ENCODE results near the gene IRF8. TPM values are rescaled to one million over a fixed set of nuclear protein-coding genes. Genes with fewer than 3 reads are reported as not detected.

The IRF8 gene
- total RNA-seq, 1 experiment from 2014 or later, result not detected

GRCh38 chr16:85858984-85859817, 39.8 kb upstream of the IRF8 start:
- CTCF ChIA-PET, result no interaction called here
- H3K4me3 Mint-ChIP-seq (ENCODE audit: unreplicated experiment), result no peak overlapping the region
- intact Hi-C loops (cut with micrococcal nuclease), result no loop called here
- no peak overlapping the region for H3K27ac Mint-ChIP-seq (ENCODE audit: low read depth, unreplicated experiment)
- no TSS peak for BruUV-seq (replicated peaks)
- no peaks in the 10 kb centered on the region for H3K4me1 Mint-ChIP-seq (ENCODE audit: insufficient read depth, unreplicated experiment)
- no peak for DNase-seq (ENCODE audit: unreplicated experiment)
- H3K27me3 Mint-ChIP-seq (ENCODE audit: insufficient read depth, unreplicated experiment), result peaks cover 55% of the 10 kb centered on the region
- TF ChIP-seq CTCF (IDR thresholded peaks at IDR 0.05; ENCODE audit: unreplicated experiment), result no peak
- H3K36me3 Mint-ChIP-seq (ENCODE audit: insufficient read depth, unreplicated experiment), result no peaks in the 10 kb centered on the region
- H3K9me3 Mint-ChIP-seq (ENCODE audit: unreplicated experiment), result no peaks in the 10 kb centered on the region
- POLR2A ChIA-PET, result no interaction called here

GRCh38 chr16:85859818-85860125, 39.2 kb upstream of the IRF8 start:
- no peak for DNase-seq (ENCODE audit: unreplicated experiment)
- TF ChIP-seq CTCF (IDR thresholded peaks at IDR 0.05; ENCODE audit: unreplicated experiment), result no peak
- H3K9me3 Mint-ChIP-seq (ENCODE audit: unreplicated experiment), result no peaks in the 10 kb centered on the region
- H3K27ac Mint-ChIP-seq (ENCODE audit: low read depth, unreplicated experiment), result no peak overlapping the region
- H3K27me3 Mint-ChIP-seq (ENCODE audit: insufficient read depth, unreplicated experiment), result peaks cover 55% of the 10 kb centered on the region
- ChIA-PET CTCF (no interaction called here), POLR2A (no interaction called here)
- H3K4me3 Mint-ChIP-seq (ENCODE audit: unreplicated experiment), result no peak overlapping the region
- no TSS peak for BruUV-seq (replicated peaks)
- no peaks in the 10 kb centered on the region for H3K36me3 Mint-ChIP-seq (ENCODE audit: insufficient read depth, unreplicated experiment)
- intact Hi-C loops (cut with micrococcal nuclease), result no loop called here
- no peaks in the 10 kb centered on the region for H3K4me1 Mint-ChIP-seq (ENCODE audit: insufficient read depth, unreplicated experiment)

- BruUV-seq (replicated peaks), result no TSS peak
- ChIA-PET POLR2A (no interaction called here), CTCF (no interaction called here)
- Mint-ChIP-seq H3K36me3 (ENCODE audit: insufficient read depth, unreplicated experiment) (no peaks in the 10 kb centered on the region), H3K9me3 (ENCODE audit: unreplicated experiment) (no peaks in the 10 kb centered on the region), H3K27ac (ENCODE audit: low read depth, unreplicated experiment) (no peak overlapping the region), H3K4me3 (ENCODE audit: unreplicated experiment) (no peak overlapping the region), H3K4me1 (ENCODE audit: insufficient read depth, unreplicated experiment) (no peaks in the 10 kb centered on the region), H3K27me3 (ENCODE audit: insufficient read depth, unreplicated experiment) (peaks cover 50% of the 10 kb centered on the region)
- TF ChIP-seq CTCF (IDR thresholded peaks at IDR 0.05; ENCODE audit: unreplicated experiment), result no peak
- intact Hi-C loops (cut with micrococcal nuclease), result no loop called here
- no peak for DNase-seq (ENCODE audit: unreplicated experiment)
Measured at GRCh38 chr16:85860413-85861094, 38.4 kb upstream of the IRF8 start.

GRCh38 chr16:85861095-85861825, 37.7 kb upstream of the IRF8 start:
- no peak for TF ChIP-seq CTCF (IDR thresholded peaks at IDR 0.05; ENCODE audit: unreplicated experiment)
- no peak overlapping the region for H3K4me3 Mint-ChIP-seq (ENCODE audit: unreplicated experiment)
- H3K27ac Mint-ChIP-seq (ENCODE audit: low read depth, unreplicated experiment), result no peak overlapping the region
- H3K4me1 Mint-ChIP-seq (ENCODE audit: insufficient read depth, unreplicated experiment), result no peaks in the 10 kb centered on the region
- H3K36me3 Mint-ChIP-seq (ENCODE audit: insufficient read depth, unreplicated experiment), result no peaks in the 10 kb centered on the region
- intact Hi-C loops (cut with micrococcal nuclease), result no loop called here
- ChIA-PET CTCF (no interaction called here), POLR2A (no interaction called here)
- DNase-seq (ENCODE audit: unreplicated experiment), result no peak
- H3K27me3 Mint-ChIP-seq (ENCODE audit: insufficient read depth, unreplicated experiment), result peaks cover 43% of the 10 kb centered on the region
- no TSS peak for BruUV-seq (replicated peaks)
- no peaks in the 10 kb centered on the region for H3K9me3 Mint-ChIP-seq (ENCODE audit: unreplicated experiment)
